ENCODE data around the gene C2CD4A. TPM values are rescaled to one million over a fixed set of nuclear protein-coding genes. Genes with fewer than 3 reads are reported as not detected.
"Not testable (repeated sequence)": the region's sequence is repeated elsewhere in the genome, so short reads cannot be mapped to it uniquely, and the experiment has no call there.

C2CD4A gene
- total RNA-seq, 4 donors from 2014 or later: 0.12 to 0.40 (median 0.31) TPM; not detected in 1

GRCh38 chr15:62047282-62047827 is 19.4 kb upstream of the C2CD4A start:
- no peak overlapping the region for H3K27ac ChIP-seq
- WGBS, 2 donors (ENCODE audit: low coverage in 1 of 2): 76 to 86% methylated on average over 2 of the region's 2 CpGs
- no peak for ATAC-seq

GRCh38 chr15:62048254-62048653 is 18.5 kb upstream of the C2CD4A start:
- peaks cover 0 to 30% (median 0%) of the 10 kb centered on the region in 3 donors for H3K4me1 ChIP-seq
- WGBS, 2 donors (ENCODE audit: low coverage in 1 of 2): 76 to 90% methylated on average over 3 of the region's 4 CpGs
- ATAC-seq, H3K36me3 ChIP-seq, H3K9me3 ChIP-seq, H3K4me3 ChIP-seq, H3K27me3 ChIP-seq, H3K27ac ChIP-seq: not testable (repeated sequence)

More at GRCh38 chr15:62047282-62047827, 19.4 kb upstream of the C2CD4A start:
- Histone ChIP-seq H3K9me3 (no peaks in the 10 kb centered on the region), H3K27me3 (no peaks in the 10 kb centered on the region), H3K4me1 (peaks cover 0 to 23% (median 0%) of the 10 kb centered on the region in 3 donors), H3K4me3 (no peak overlapping the region), H3K36me3 (peaks cover 0 to 13% of the 10 kb centered on the region in 2 donors)
- TF ChIP-seq POLR2AphosphoS5 (IDR thresholded peaks at IDR 0.05): no peak
- no peak for TF ChIP-seq POLR2A (IDR thresholded peaks at IDR 0.05)
- TF ChIP-seq EP300 (IDR thresholded peaks at IDR 0.05): no peak
- no peak for TF ChIP-seq CTCF (IDR thresholded peaks at IDR 0.05)

- Histone ChIP-seq H3K27me3 (no peaks in the 10 kb centered on the region), H3K9me3 (no peaks in the 10 kb centered on the region), H3K36me3 (no peaks in the 10 kb centered on the region), H3K4me3 (no peak overlapping the region), H3K4me1 (peaks cover 0 to 39% (median 2%) of the 10 kb centered on the region in 3 donors), H3K27ac (no peak overlapping the region)
- no peak for TF ChIP-seq CTCF (IDR thresholded peaks at IDR 0.05)
- no peak for TF ChIP-seq EP300 (IDR thresholded peaks at IDR 0.05)
- TF ChIP-seq POLR2AphosphoS5 (IDR thresholded peaks at IDR 0.05): no peak
- no peak for TF ChIP-seq POLR2A (IDR thresholded peaks at IDR 0.05)
- 100% methylated on average over 1 of the region's 1 CpG for WGBS, 2 donors (ENCODE audit: low coverage in 1 of 2)
- no peak for ATAC-seq
Measured at GRCh38 chr15:62050115-62050514, 16.7 kb upstream of the C2CD4A start.

GRCh38 chr15:62051166-62051565 is 15.6 kb upstream of the C2CD4A start:
- H3K36me3 ChIP-seq: no peaks in the 10 kb centered on the region
- H3K4me1 ChIP-seq: peaks cover 0 to 40% (median 2%) of the 10 kb centered on the region in 3 donors
- TF ChIP-seq POLR2A (IDR thresholded peaks at IDR 0.05): no peak
- no peak for TF ChIP-seq POLR2AphosphoS5 (IDR thresholded peaks at IDR 0.05)
- no peak for TF ChIP-seq CTCF (IDR thresholded peaks at IDR 0.05)
- TF ChIP-seq EP300 (IDR thresholded peaks at IDR 0.05): no peak
- 90 to 100% methylated on average over 4 of the region's 4 CpGs for WGBS, 2 donors (ENCODE audit: low coverage in 1 of 2)
- H3K27ac ChIP-seq: no peak overlapping the region
- H3K27me3 ChIP-seq: no peaks in the 10 kb centered on the region
- ATAC-seq: no peak
- no peak overlapping the region for H3K4me3 ChIP-seq
- no peaks in the 10 kb centered on the region for H3K9me3 ChIP-seq

GRCh38 chr15:62052713-62053112 is 14.1 kb upstream of the C2CD4A start:
- no peaks in the 10 kb centered on the region for H3K27me3 ChIP-seq
- no peaks in the 10 kb centered on the region for H3K36me3 ChIP-seq
- peaks cover 0 to 40% (median 2%) of the 10 kb centered on the region in 3 donors for H3K4me1 ChIP-seq
- TF ChIP-seq POLR2AphosphoS5 (IDR thresholded peaks at IDR 0.05) (no peak), EP300 (IDR thresholded peaks at IDR 0.05) (no peak), CTCF (IDR thresholded peaks at IDR 0.05) (no peak), POLR2A (IDR thresholded peaks at IDR 0.05) (no peak)
- H3K4me3 ChIP-seq: no peak overlapping the region
- 88 to 100% methylated on average over 1 of the region's 1 CpG for WGBS, 2 donors (ENCODE audit: low coverage in 1 of 2)
- ATAC-seq: no peak
- H3K27ac ChIP-seq: no peak overlapping the region
- no peaks in the 10 kb centered on the region for H3K9me3 ChIP-seq

Measured in gastroesophageal sphincter (tissue), 4 donors.